ENCODE results near the gene RNGTT. TPM values are rescaled to one million over a fixed set of nuclear protein-coding genes. Genes with fewer than 3 reads are reported as not detected.
"Not testable (repeated sequence)": the region's sequence is repeated elsewhere in the genome, so short reads cannot be mapped to it uniquely, and the experiment has no call there.

The RNGTT gene
- total and polyA plus RNA-seq, 2 experiments from 2014 or later, result 7.4 to 15.6 TPM

GRCh38 chr6:88985901-88986300 lies 22.5 kb upstream of the RNGTT start:
- no peaks in the 10 kb centered on the region for H3K36me3 ChIP-seq (replicated peaks; ENCODE audit: insufficient read depth, low read depth)
- TF ChIP-seq EZH2 (IDR thresholded peaks at IDR 0.05; ENCODE audit: borderline replicate concordance), result no peak
- TF ChIP-seq CTCF (IDR thresholded peaks at IDR 0.05; ENCODE audit: poor library complexity), result no peak
- no peak for TF ChIP-seq EZH2phosphoT487 (IDR thresholded peaks at IDR 0.05; ENCODE audit: low read depth, severe bottlenecking, unreplicated experiment)
- no peak overlapping the region for H2AFZ ChIP-seq
- no peaks in the 10 kb centered on the region for H3K4me1 ChIP-seq (ENCODE audit: insufficient read depth)
- H3K9me2 ChIP-seq (replicated peaks; ENCODE audit: insufficient read depth), result no peaks in the 10 kb centered on the region
- no peaks in the 10 kb centered on the region for H4K20me1 ChIP-seq (ENCODE audit: insufficient read depth, poor library complexity, severe bottlenecking)
- no peaks in the 10 kb centered on the region for H3K79me2 ChIP-seq
- H3K4me2 ChIP-seq, result no peak overlapping the region
- no peak overlapping the region for H3K27ac ChIP-seq
- no peak overlapping the region for H3K4me3 ChIP-seq
- no peaks in the 10 kb centered on the region for H3K27me3 ChIP-seq
- DNase-seq (ENCODE audit: low spot score), result peak; percentile 17
- no peaks in the 10 kb centered on the region for H3K9me3 ChIP-seq (ENCODE audit: low read depth)

GRCh38 chr6:88984606-88985005 lies 21.2 kb upstream of the RNGTT start:
- H3K36me3 ChIP-seq (replicated peaks; ENCODE audit: insufficient read depth, low read depth), result no peaks in the 10 kb centered on the region
- H3K27me3 ChIP-seq, result no peaks in the 10 kb centered on the region
- H3K4me2 ChIP-seq, result no peak overlapping the region
- H3K9me3 ChIP-seq (ENCODE audit: low read depth), result no peaks in the 10 kb centered on the region
- no peaks in the 10 kb centered on the region for H3K4me1 ChIP-seq (ENCODE audit: insufficient read depth)
- H3K27ac ChIP-seq, result no peak overlapping the region
- no peaks in the 10 kb centered on the region for H3K79me2 ChIP-seq
- H3K9me2 ChIP-seq (replicated peaks; ENCODE audit: insufficient read depth), result no peaks in the 10 kb centered on the region
- TF ChIP-seq EZH2 (IDR thresholded peaks at IDR 0.05; ENCODE audit: borderline replicate concordance), result no peak
- TF ChIP-seq CTCF (IDR thresholded peaks at IDR 0.05; ENCODE audit: poor library complexity), result no peak
- TF ChIP-seq EZH2phosphoT487 (IDR thresholded peaks at IDR 0.05; ENCODE audit: low read depth, severe bottlenecking, unreplicated experiment), result no peak
- no peaks in the 10 kb centered on the region for H4K20me1 ChIP-seq (ENCODE audit: insufficient read depth, poor library complexity, severe bottlenecking)
- H3K4me3 ChIP-seq, result no peak overlapping the region
- H2AFZ ChIP-seq, result no peak overlapping the region
- 92% methylated on average over 5 of the region's 5 CpGs for WGBS (ENCODE audit: low lambda C conversion rate, missing lambda C conversion rate)
- no peak for DNase-seq (ENCODE audit: low spot score)

GRCh38 chr6:88984152-88984551 lies 20.7 kb upstream of the RNGTT start:
- Histone ChIP-seq H3K27me3 (no peaks in the 10 kb centered on the region), H3K27ac (no peak overlapping the region), H3K9me2 (replicated peaks; ENCODE audit: insufficient read depth) (no peaks in the 10 kb centered on the region), H3K4me3 (no peak overlapping the region), H3K4me1 (ENCODE audit: insufficient read depth) (no peaks in the 10 kb centered on the region), H2AFZ (no peak overlapping the region), H3K4me2 (no peak overlapping the region), H3K9me3 (ENCODE audit: low read depth) (no peaks in the 10 kb centered on the region), H3K79me2 (no peaks in the 10 kb centered on the region), H4K20me1 (ENCODE audit: insufficient read depth, poor library complexity, severe bottlenecking) (no peaks in the 10 kb centered on the region), H3K36me3 (replicated peaks; ENCODE audit: insufficient read depth, low read depth) (no peaks in the 10 kb centered on the region)
- DNase-seq (ENCODE audit: low spot score), result no peak
- TF ChIP-seq CTCF (IDR thresholded peaks at IDR 0.05; ENCODE audit: poor library complexity) (no peak), EZH2phosphoT487 (IDR thresholded peaks at IDR 0.05; ENCODE audit: low read depth, severe bottlenecking, unreplicated experiment) (no peak), EZH2 (IDR thresholded peaks at IDR 0.05; ENCODE audit: borderline replicate concordance) (no peak)

- H2AFZ ChIP-seq, result no peak overlapping the region
- no peaks in the 10 kb centered on the region for H3K79me2 ChIP-seq
- DNase-seq (ENCODE audit: low spot score), result peak; percentile 48
- no peaks in the 10 kb centered on the region for H4K20me1 ChIP-seq (ENCODE audit: insufficient read depth, poor library complexity, severe bottlenecking)
- H3K36me3 ChIP-seq (replicated peaks; ENCODE audit: insufficient read depth, low read depth), result no peaks in the 10 kb centered on the region
- 63% methylated on average over 4 of the region's 4 CpGs for WGBS (ENCODE audit: low lambda C conversion rate, missing lambda C conversion rate)
- no peak overlapping the region for H3K27ac ChIP-seq
- H3K4me2 ChIP-seq, result no peak overlapping the region
- H3K9me2 ChIP-seq (replicated peaks; ENCODE audit: insufficient read depth), result no peaks in the 10 kb centered on the region
- TF ChIP-seq CTCF (IDR thresholded peaks at IDR 0.05; ENCODE audit: poor library complexity) (peak; percentile 47), EZH2phosphoT487 (IDR thresholded peaks at IDR 0.05; ENCODE audit: low read depth, severe bottlenecking, unreplicated experiment) (no peak)
- H3K9me3 ChIP-seq (ENCODE audit: low read depth), result no peaks in the 10 kb centered on the region
- H3K4me3 ChIP-seq, result no peak overlapping the region
- H3K4me1 ChIP-seq (ENCODE audit: insufficient read depth), result no peaks in the 10 kb centered on the region
- no peaks in the 10 kb centered on the region for H3K27me3 ChIP-seq
Observed at GRCh38 chr6:88983532-88983931, 20.1 kb upstream of the RNGTT start.

- not testable (repeated sequence) for DNase-seq (ENCODE audit: low spot score); H3K79me2 ChIP-seq; H3K4me1 ChIP-seq (ENCODE audit: insufficient read depth); H3K36me3 ChIP-seq (replicated peaks; ENCODE audit: insufficient read depth, low read depth); H2AFZ ChIP-seq; H3K9me3 ChIP-seq (ENCODE audit: low read depth); H4K20me1 ChIP-seq (ENCODE audit: insufficient read depth, poor library complexity, severe bottlenecking); H3K4me3 ChIP-seq; H3K27ac ChIP-seq; H3K9me2 ChIP-seq (replicated peaks; ENCODE audit: insufficient read depth); H3K27me3 ChIP-seq
- peak overlapping the region; percentile 29 for H3K4me2 ChIP-seq
- 90% methylated on average over 2 of the region's 2 CpGs for WGBS (ENCODE audit: low lambda C conversion rate, missing lambda C conversion rate)
Observed at GRCh38 chr6:88983129-88983528, 19.7 kb upstream of the RNGTT start.

All from hepatocyte (in vitro differentiated cells).